ENCODE measurements around the gene GLI2. TPM values are rescaled to one million over a fixed set of nuclear protein-coding genes. Genes with fewer than 3 reads are reported as not detected.

The GLI2 gene
- total RNA-seq, 2 experiments from 2014 or later: not detected

- H3K9me3 ChIP-seq (ENCODE audit: low read length): no peaks in the 10 kb centered on the region
- no peak overlapping the region for H2AFZ ChIP-seq (ENCODE audit: low read length)
- POLR2A ChIA-PET: no interaction called here
- H3K9me2 ChIP-seq (ENCODE audit: insufficient read depth, low read length): no peaks in the 10 kb centered on the region
- BruUV-seq (replicated peaks): no TSS peak
- no peaks in the 10 kb centered on the region for H4K20me1 ChIP-seq (ENCODE audit: insufficient read depth, low read length)
- DNase-seq (ENCODE audit: low spot score): no peak
- no peak overlapping the region for H3K4me3 ChIP-seq (ENCODE audit: low read depth, low read length, poor library complexity, severe bottlenecking)
- TF ChIP-seq CTCF (conservative IDR thresholded peaks at IDR 0.05; ENCODE audit: low read length) (no peak), EZH2phosphoT487 (IDR thresholded peaks at IDR 0.05; ENCODE audit: borderline replicate concordance, low read depth, low read length) (no peak)
- no peaks in the 10 kb centered on the region for H3K79me2 ChIP-seq (ENCODE audit: insufficient read depth, low read depth, low read length)
- no peaks in the 10 kb centered on the region for H3K36me3 ChIP-seq (ENCODE audit: insufficient read depth, low read length)
- no peak overlapping the region for H3K27ac ChIP-seq (ENCODE audit: low read depth, low read length, poor library complexity, severe bottlenecking)
- CTCF ChIA-PET (ENCODE audit: unreplicated experiment): no interaction called here
- no peak overlapping the region for H3K4me2 ChIP-seq (ENCODE audit: low read length)
- no peaks in the 10 kb centered on the region for H3K4me1 ChIP-seq (ENCODE audit: insufficient read depth, low read length, poor library complexity, severe bottlenecking)
- intact Hi-C loops (cut with micrococcal nuclease; ENCODE audit: unreplicated experiment): no loop called here
Measured at GRCh38 chr2:120775801-120776589, 40.3 kb downstream of the GLI2 start.

- intact Hi-C loops (cut with micrococcal nuclease; ENCODE audit: unreplicated experiment): no loop called here
- POLR2A ChIA-PET: no interaction called here
- CTCF ChIA-PET (ENCODE audit: unreplicated experiment): no interaction called here
- no peaks in the 10 kb centered on the region for H4K20me1 ChIP-seq (ENCODE audit: insufficient read depth, low read length)
- H3K9me2 ChIP-seq (ENCODE audit: insufficient read depth, low read length): no peaks in the 10 kb centered on the region
- H2AFZ ChIP-seq (ENCODE audit: low read length): no peak overlapping the region
- no peaks in the 10 kb centered on the region for H3K79me2 ChIP-seq (ENCODE audit: insufficient read depth, low read depth, low read length)
- no peaks in the 10 kb centered on the region for H3K36me3 ChIP-seq (ENCODE audit: insufficient read depth, low read length)
- DNase-seq (ENCODE audit: low spot score): no peak
- no peaks in the 10 kb centered on the region for H3K9me3 ChIP-seq (ENCODE audit: low read length)
- no peak overlapping the region for H3K27ac ChIP-seq (ENCODE audit: low read depth, low read length, poor library complexity, severe bottlenecking)
- no peak overlapping the region for H3K4me3 ChIP-seq (ENCODE audit: low read depth, low read length, poor library complexity, severe bottlenecking)
- TF ChIP-seq EZH2phosphoT487 (IDR thresholded peaks at IDR 0.05; ENCODE audit: borderline replicate concordance, low read depth, low read length) (no peak), CTCF (conservative IDR thresholded peaks at IDR 0.05; ENCODE audit: low read length) (no peak)
- no peaks in the 10 kb centered on the region for H3K4me1 ChIP-seq (ENCODE audit: insufficient read depth, low read length, poor library complexity, severe bottlenecking)
- no TSS peak for BruUV-seq (replicated peaks)
- no peak overlapping the region for H3K4me2 ChIP-seq (ENCODE audit: low read length)
Measured at GRCh38 chr2:120776649-120777048, 41.0 kb downstream of the GLI2 start.

GRCh38 chr2:120777170-120777751 is 41.6 kb downstream of the GLI2 start:
- Histone ChIP-seq H3K9me3 (ENCODE audit: low read length) (no peaks in the 10 kb centered on the region), H3K27ac (ENCODE audit: low read depth, low read length, poor library complexity, severe bottlenecking) (no peak overlapping the region), H3K9me2 (ENCODE audit: insufficient read depth, low read length) (no peaks in the 10 kb centered on the region), H4K20me1 (ENCODE audit: insufficient read depth, low read length) (no peaks in the 10 kb centered on the region), H3K79me2 (ENCODE audit: insufficient read depth, low read depth, low read length) (no peaks in the 10 kb centered on the region), H3K4me3 (ENCODE audit: low read depth, low read length, poor library complexity, severe bottlenecking) (no peak overlapping the region), H3K36me3 (ENCODE audit: insufficient read depth, low read length) (no peaks in the 10 kb centered on the region), H2AFZ (ENCODE audit: low read length) (no peak overlapping the region), H3K4me2 (ENCODE audit: low read length) (no peak overlapping the region), H3K4me1 (ENCODE audit: insufficient read depth, low read length, poor library complexity, severe bottlenecking) (no peaks in the 10 kb centered on the region)
- TF ChIP-seq CTCF (conservative IDR thresholded peaks at IDR 0.05; ENCODE audit: low read length): no peak
- TF ChIP-seq EZH2phosphoT487 (IDR thresholded peaks at IDR 0.05; ENCODE audit: borderline replicate concordance, low read depth, low read length): no peak
- BruUV-seq (replicated peaks): no TSS peak
- ChIA-PET POLR2A (no interaction called here), CTCF (ENCODE audit: unreplicated experiment) (no interaction called here)
- intact Hi-C loops (cut with micrococcal nuclease; ENCODE audit: unreplicated experiment): no loop called here
- no peak for DNase-seq (ENCODE audit: low spot score)
